HUES6 (cell line): Measurements from ENCODE around the gene STKLD1.

ENCODE experiments used
- H3K27ac ChIP-seq: 2 replicates; pipeline ENCODE4 v1.7.0; 2013; ENCODE audit warnings: low read depth, mild to moderate bottlenecking, low read length, inconsistent platforms
- H3K27me3 ChIP-seq: 2 replicates; pipeline ENCODE4 v1.6.1; 2013; ENCODE audit warnings: low read length; ENCODE audit not compliant: control insufficient read depth, insufficient read depth
- H3K36me3 ChIP-seq: 2 replicates; pipeline ENCODE4 v1.6.1; 2013; ENCODE audit warnings: low read length; ENCODE audit not compliant: control insufficient read depth, insufficient read depth
- H3K4me1 ChIP-seq: 2 replicates; pipeline ENCODE4 v1.6.1; 2013; ENCODE audit warnings: low read length; ENCODE audit not compliant: control insufficient read depth, insufficient read depth
- H3K4me3 ChIP-seq: 2 replicates; pipeline ENCODE4 v1.5.1; 2013; ENCODE audit warnings: low read depth, low read length
- H3K9ac ChIP-seq: one replicate; pipeline ENCODE4 v1.6.1; 2013; ENCODE audit warnings: mild to moderate bottlenecking, low read length
- H3K9me3 ChIP-seq: 2 replicates; pipeline ENCODE4 v1.6.1; 2013; ENCODE audit warnings: low read depth, low read length; ENCODE audit not compliant: control insufficient read depth, insufficient read depth

Gene STKLD1

GRCh38 chr9:133420392-133420827 lies 44.2 kb downstream of the STKLD1 start:
- Histone ChIP-seq H3K9ac (no peak overlapping the region), H3K9me3 (no peaks in the 10 kb centered on the region), H3K4me1 (peaks cover 17% of the 10 kb centered on the region; the same call in 1 of the 2 replicates), H3K36me3 (peaks cover 6% of the 10 kb centered on the region), H3K27me3 (no peaks in the 10 kb centered on the region), H3K27ac (no peak overlapping the region), H3K4me3 (no peak overlapping the region)

- Histone ChIP-seq H3K9ac (no peak within 1 kb of the TSS), H3K4me3 (no peak within 1 kb of the TSS), H3K27ac (no peak within 1 kb of the TSS), H3K36me3 (peaks cover 6% of the 10 kb centered on the region; the same call in 1 of the 2 replicates), H3K27me3 (no peaks in the 10 kb centered on the region), H3K9me3 (no peaks in the 10 kb centered on the region), H3K4me1 (peaks cover 11% of the 10 kb centered on the region; the same call in 1 of the 2 replicates)
Observed at GRCh38 chr9:133421615-133422542, 45.7 kb downstream of the STKLD1 start, which contains the start of gene ADAMTS13. Gene ADAMTS13, plus strand, starts transcription at chr9:133422367. Its CDS starts 77 bp downstream, at chr9:133422444.

GRCh38 chr9:133423216-133423615 lies 47.0 kb downstream of the STKLD1 start:
- Histone ChIP-seq H3K27ac (no peak overlapping the region), H3K27me3 (no peaks in the 10 kb centered on the region), H3K9ac (no peak overlapping the region), H3K36me3 (peaks cover 6% of the 10 kb centered on the region; the same call in 1 of the 2 replicates), H3K9me3 (no peaks in the 10 kb centered on the region), H3K4me1 (peaks cover 17% of the 10 kb centered on the region; the same call in 1 of the 2 replicates), H3K4me3 (no peak overlapping the region)

- H3K9ac ChIP-seq: no peak overlapping the region
- no peak overlapping the region for H3K27ac ChIP-seq
- H3K4me3 ChIP-seq: no peak overlapping the region
- H3K4me1 ChIP-seq: peaks cover 18% of the 10 kb centered on the region; the same call in 1 of the 2 replicates
- no peaks in the 10 kb centered on the region for H3K9me3 ChIP-seq
- peaks cover 6% of the 10 kb centered on the region; the same call in 1 of the 2 replicates for H3K36me3 ChIP-seq
- H3K27me3 ChIP-seq: no peaks in the 10 kb centered on the region
Observed at GRCh38 chr9:133424187-133424586, 48.0 kb downstream of the STKLD1 start.

- Histone ChIP-seq H3K4me1 (peaks cover 18% of the 10 kb centered on the region; the same call in 1 of the 2 replicates), H3K27me3 (peaks cover 4% of the 10 kb centered on the region), H3K9me3 (no peaks in the 10 kb centered on the region), H3K27ac (no peak overlapping the region), H3K9ac (no peak overlapping the region), H3K4me3 (no peak overlapping the region), H3K36me3 (peaks cover 6% of the 10 kb centered on the region; the same call in 1 of the 2 replicates)
Observed at GRCh38 chr9:133425049-133425632, 49.0 kb downstream of the STKLD1 start.

GRCh38 chr9:133426011-133426410 lies 49.8 kb downstream of the STKLD1 start:
- Histone ChIP-seq H3K9ac (no peak overlapping the region), H3K27ac (no peak overlapping the region), H3K36me3 (peaks cover 6% of the 10 kb centered on the region; the same call in 1 of the 2 replicates), H3K4me3 (no peak overlapping the region), H3K4me1 (peaks cover 18% of the 10 kb centered on the region; the same call in 1 of the 2 replicates), H3K9me3 (no peaks in the 10 kb centered on the region), H3K27me3 (peaks cover 4% of the 10 kb centered on the region)

- Histone ChIP-seq H3K36me3 (peaks cover 6% of the 10 kb centered on the region; the same call in 1 of the 2 replicates), H3K9me3 (no peaks in the 10 kb centered on the region), H3K27ac (no peak overlapping the region), H3K27me3 (peaks cover 4% of the 10 kb centered on the region), H3K4me1 (peaks cover 7% of the 10 kb centered on the region; the same call in 1 of the 2 replicates), H3K4me3 (peak overlapping the region; percentile 60), H3K9ac (no peak overlapping the region)
Observed at GRCh38 chr9:133427658-133428348, 51.6 kb downstream of the STKLD1 start.

GRCh38 chr9:133428617-133429101 lies 52.5 kb downstream of the STKLD1 start:
- H3K27me3 ChIP-seq: peaks cover 4% of the 10 kb centered on the region
- no peak overlapping the region for H3K27ac ChIP-seq
- H3K9ac ChIP-seq: no peak overlapping the region
- H3K36me3 ChIP-seq: peaks cover 6% of the 10 kb centered on the region; the same call in 1 of the 2 replicates
- H3K9me3 ChIP-seq: no peaks in the 10 kb centered on the region
- peak overlapping the region; percentile 60 for H3K4me3 ChIP-seq
- peaks cover 7% of the 10 kb centered on the region; the same call in 1 of the 2 replicates for H3K4me1 ChIP-seq

GRCh38 chr9:133429214-133429613 lies 53.0 kb downstream of the STKLD1 start:
- Histone ChIP-seq H3K36me3 (peaks cover 6% of the 10 kb centered on the region; the same call in 1 of the 2 replicates), H3K27ac (no peak overlapping the region), H3K4me3 (peak overlapping the region; percentile 60), H3K27me3 (peaks cover 4% of the 10 kb centered on the region), H3K9me3 (no peaks in the 10 kb centered on the region), H3K4me1 (peaks cover 7% of the 10 kb centered on the region; the same call in 1 of the 2 replicates), H3K9ac (no peak overlapping the region)

GRCh38 chr9:133429641-133430161 lies 53.5 kb downstream of the STKLD1 start:
- Histone ChIP-seq H3K9ac (peak overlapping the region; percentile 21), H3K4me1 (peaks cover 7% of the 10 kb centered on the region; the same call in 1 of the 2 replicates), H3K9me3 (no peaks in the 10 kb centered on the region), H3K36me3 (peaks cover 6% of the 10 kb centered on the region; the same call in 1 of the 2 replicates), H3K4me3 (peak overlapping the region; percentile 60), H3K27me3 (peaks cover 4% of the 10 kb centered on the region), H3K27ac (no peak overlapping the region)
